Erythroblast (primary cell): ENCODE measurements around the gene E2F4.

Source experiments
- DNase-seq, 2 experiments: peaks; one replicate each; lab custom pipeline; 2025; lab: John Stamatoyannopoulos, UW
- GATA1 ChIP-seq: IDR thresholded peaks from 2 replicates; pipeline ENCODE4 v1.6.1; 2011; ENCODE audit warnings: low read depth, mild to moderate bottlenecking, control low read depth, low read length, moderate library complexity
- POLR2A ChIP-seq: IDR thresholded peaks from 2 replicates; pipeline ENCODE4 v1.6.1; 2011; ENCODE audit warnings: mild to moderate bottlenecking, low read length

Gene E2F4

GRCh38 chr16:67210069-67210937, 18.3 kb downstream of the E2F4 start:
- DNase-seq = no peak
- TF ChIP-seq POLR2A (no peak), GATA1 (no peak)

GRCh38 chr16:67211674-67212073, 19.7 kb downstream of the E2F4 start:
- no peak for DNase-seq

GRCh38 chr16:67212766-67213165, 20.8 kb downstream of the E2F4 start:
- TF ChIP-seq POLR2A (no peak), GATA1 (no peak)
- DNase-seq = no peak

More at GRCh38 chr16:67211674-67212073, 19.7 kb downstream of the E2F4 start:
- TF ChIP-seq POLR2A = no peak
- no peak for TF ChIP-seq GATA1

- no peak for DNase-seq
- TF ChIP-seq POLR2A (no peak), GATA1 (no peak)
These were observed 21.5 kb downstream of the E2F4 start for GRCh38 chr16:67213197-67214019.

- TF ChIP-seq GATA1 (no peak), POLR2A (no peak)
- no peak for DNase-seq
These were observed 23.8 kb downstream of the E2F4 start for GRCh38 chr16:67215706-67216105.

- TF ChIP-seq GATA1 = no peak
- no peak for TF ChIP-seq POLR2A
- peak; percentile 77 to 81 for DNase-seq
These were observed 24.9 kb downstream of the E2F4 start for GRCh38 chr16:67216612-67217490.

- no peak for DNase-seq
- TF ChIP-seq GATA1 (no peak), POLR2A (no peak)
These were observed 32.0 kb downstream of the E2F4 start for GRCh38 chr16:67223992-67224391.

- DNase-seq = no peak
- no peak for TF ChIP-seq POLR2A
- no peak for TF ChIP-seq GATA1
These were observed 34.4 kb downstream of the E2F4 start for GRCh38 chr16:67226295-67226803.

GRCh38 chr16:67226804-67227566, 35.0 kb downstream of the E2F4 start, which contains the start of gene TMEM208:
Gene TMEM208, plus strand, starts transcription at chr16:67227130. Its CDS starts 89 bp downstream, at chr16:67227219.
- peak; percentile 99 for DNase-seq
- peak; percentile 89 for TF ChIP-seq POLR2A
- no peak for TF ChIP-seq GATA1

- no peak for DNase-seq
- TF ChIP-seq POLR2A = no peak
- TF ChIP-seq GATA1 = no peak
These were observed 35.6 kb downstream of the E2F4 start for GRCh38 chr16:67227567-67227921.

- DNase-seq = no peak
- TF ChIP-seq GATA1 (no peak), POLR2A (no peak)
These were observed 36.3 kb downstream of the E2F4 start for GRCh38 chr16:67228034-67228785.
